Loucy (cell line): ENCODE results near the gene FTCDNL1.

Experiments
- H2AFZ ChIP-seq: fragments of 200-600 bp; sonication (generic); 2 replicates; pipeline ENCODE4 v1.6.0; 2016; ENCODE audit warnings: antibody characterized with exemption, mild to moderate bottlenecking, low read length, moderate library complexity
- H3F3A ChIP-seq: fragments of 200-600 bp; 2 replicates; pipeline ENCODE4 v1.6.0; 2016; ENCODE audit warnings: antibody characterized with exemption, low read depth, mild to moderate bottlenecking
- H3K27me3 ChIP-seq: fragments of 200-600 bp; sonication (generic); 2 replicates; pipeline ENCODE4 v1.6.1; 2014; ENCODE audit warnings: low read length, mild to moderate bottlenecking; ENCODE audit not compliant: insufficient read depth, poor library complexity, severe bottlenecking
- H3K36me3 ChIP-seq: fragments of 200-600 bp; sonication (generic); 2 replicates; pipeline ENCODE4 v1.6.1; 2016; ENCODE audit warnings: low read length; ENCODE audit not compliant: insufficient read depth
- H3K4me1 ChIP-seq: fragments of 200-600 bp; sonication (generic); 2 replicates; pipeline ENCODE4 v1.5.1; 2014; ENCODE audit warnings: low read length, mild to moderate bottlenecking; ENCODE audit not compliant: insufficient read depth, poor library complexity, severe bottlenecking
- H3K4me2 ChIP-seq: fragments of 200-600 bp; sonication (generic); 2 replicates; pipeline ENCODE4 v1.6.0; 2014; ENCODE audit warnings: antibody characterized with exemption, low read length, low read depth, mild to moderate bottlenecking; ENCODE audit not compliant: poor library complexity, severe bottlenecking
- H3K4me3 ChIP-seq: fragments of 200-600 bp; sonication (generic); 2 replicates; pipeline ENCODE4 v1.5.1; 2014; ENCODE audit warnings: low read length, mild to moderate bottlenecking, mixed read lengths; ENCODE audit not compliant: poor library complexity, severe bottlenecking
- H3K79me2 ChIP-seq: fragments of 200-600 bp; sonication (generic); 2 replicates; pipeline ENCODE4 v1.6.1; 2014; ENCODE audit warnings: low read length; ENCODE audit not compliant: insufficient read depth
- H3K9ac ChIP-seq: fragments of 200-600 bp; sonication (generic); 2 replicates; pipeline ENCODE4 v1.6.0; 2014; ENCODE audit warnings: mild to moderate bottlenecking, low read depth, low read length, moderate library complexity; ENCODE audit not compliant: poor library complexity, severe bottlenecking
- H3K9me2 ChIP-seq: fragments of 200-600 bp; sonication (generic); replicated peaks from 2 replicates; pipeline ENCODE4 v1.6.1; 2016; ENCODE audit warnings: low read depth, low read length, mixed read lengths
- H3K9me3 ChIP-seq: fragments of 200-600 bp; sonication (generic); 2 replicates; pipeline ENCODE4 v1.6.1; 2014; ENCODE audit warnings: mild to moderate bottlenecking, antibody characterized with exemption, low read length, low read depth; ENCODE audit not compliant: insufficient read depth
- H4K20me1 ChIP-seq: fragments of 200-600 bp; sonication (generic); 2 replicates; pipeline ENCODE4 v1.6.0; 2014; ENCODE audit warnings: antibody characterized with exemption, low read length, mild to moderate bottlenecking; ENCODE audit not compliant: insufficient read depth, poor library complexity, severe bottlenecking
- EZH2phosphoT487 ChIP-seq: fragments of 200-600 bp; IDR thresholded peaks from 2 replicates; pipeline ENCODE4 v1.6.1; 2018; ENCODE audit warnings: antibody characterized with exemption, mild to moderate bottlenecking, moderate library complexity, borderline replicate concordance
- TF ChIP-seq, protein P1 (sequence below): fragments of 200-600 bp; sonication (generic); conservative IDR thresholded peaks from 2 replicates; pipeline ENCODE4 v1.5.1; 2014; ENCODE audit warnings: mild to moderate bottlenecking, antibody characterized with exemption, low read length

FTCDNL1 gene

DNA sequence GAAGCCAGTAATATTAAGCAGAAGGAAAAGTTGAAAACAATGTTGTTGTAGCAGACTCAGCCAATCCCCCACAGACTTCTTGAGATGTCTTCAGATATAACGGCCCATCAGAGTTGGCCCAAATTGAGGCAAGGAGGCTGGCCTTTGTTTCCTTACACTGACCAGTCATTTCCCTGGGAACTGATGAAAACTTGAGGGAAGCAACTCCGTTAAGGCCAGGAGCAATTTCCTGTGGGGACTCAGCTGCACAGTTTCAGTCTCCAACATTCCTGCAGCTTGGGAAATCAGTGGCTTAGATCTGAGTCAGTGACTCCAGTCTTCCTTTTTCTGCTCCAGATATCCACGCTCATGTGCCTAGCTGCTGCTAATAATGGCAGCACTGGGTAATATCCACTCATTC is 75.7 kb downstream of the FTCDNL1 start:
- no peak overlapping the region for H3K4me2 ChIP-seq
- no peaks in the 10 kb centered on the region for H3K9me2 ChIP-seq
- no peaks in the 10 kb centered on the region for H3K9me3 ChIP-seq
- H3K4me1 ChIP-seq: no peaks in the 10 kb centered on the region
- H3K27me3 ChIP-seq: no peaks in the 10 kb centered on the region
- H3K79me2 ChIP-seq: no peaks in the 10 kb centered on the region
- no peak overlapping the region for H3K9ac ChIP-seq
- no peaks in the 10 kb centered on the region for H3K36me3 ChIP-seq
- no peak overlapping the region for H2AFZ ChIP-seq
- H3K4me3 ChIP-seq: no peak overlapping the region
- H4K20me1 ChIP-seq: no peaks in the 10 kb centered on the region
- TF ChIP-seq, protein P1, sequence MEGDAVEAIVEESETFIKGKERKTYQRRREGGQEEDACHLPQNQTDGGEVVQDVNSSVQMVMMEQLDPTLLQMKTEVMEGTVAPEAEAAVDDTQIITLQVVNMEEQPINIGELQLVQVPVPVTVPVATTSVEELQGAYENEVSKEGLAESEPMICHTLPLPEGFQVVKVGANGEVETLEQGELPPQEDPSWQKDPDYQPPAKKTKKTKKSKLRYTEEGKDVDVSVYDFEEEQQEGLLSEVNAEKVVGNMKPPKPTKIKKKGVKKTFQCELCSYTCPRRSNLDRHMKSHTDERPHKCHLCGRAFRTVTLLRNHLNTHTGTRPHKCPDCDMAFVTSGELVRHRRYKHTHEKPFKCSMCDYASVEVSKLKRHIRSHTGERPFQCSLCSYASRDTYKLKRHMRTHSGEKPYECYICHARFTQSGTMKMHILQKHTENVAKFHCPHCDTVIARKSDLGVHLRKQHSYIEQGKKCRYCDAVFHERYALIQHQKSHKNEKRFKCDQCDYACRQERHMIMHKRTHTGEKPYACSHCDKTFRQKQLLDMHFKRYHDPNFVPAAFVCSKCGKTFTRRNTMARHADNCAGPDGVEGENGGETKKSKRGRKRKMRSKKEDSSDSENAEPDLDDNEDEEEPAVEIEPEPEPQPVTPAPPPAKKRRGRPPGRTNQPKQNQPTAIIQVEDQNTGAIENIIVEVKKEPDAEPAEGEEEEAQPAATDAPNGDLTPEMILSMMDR: no peak
- no peak for TF ChIP-seq EZH2phosphoT487
- no peaks in the 10 kb centered on the region for H3F3A ChIP-seq

DNA sequence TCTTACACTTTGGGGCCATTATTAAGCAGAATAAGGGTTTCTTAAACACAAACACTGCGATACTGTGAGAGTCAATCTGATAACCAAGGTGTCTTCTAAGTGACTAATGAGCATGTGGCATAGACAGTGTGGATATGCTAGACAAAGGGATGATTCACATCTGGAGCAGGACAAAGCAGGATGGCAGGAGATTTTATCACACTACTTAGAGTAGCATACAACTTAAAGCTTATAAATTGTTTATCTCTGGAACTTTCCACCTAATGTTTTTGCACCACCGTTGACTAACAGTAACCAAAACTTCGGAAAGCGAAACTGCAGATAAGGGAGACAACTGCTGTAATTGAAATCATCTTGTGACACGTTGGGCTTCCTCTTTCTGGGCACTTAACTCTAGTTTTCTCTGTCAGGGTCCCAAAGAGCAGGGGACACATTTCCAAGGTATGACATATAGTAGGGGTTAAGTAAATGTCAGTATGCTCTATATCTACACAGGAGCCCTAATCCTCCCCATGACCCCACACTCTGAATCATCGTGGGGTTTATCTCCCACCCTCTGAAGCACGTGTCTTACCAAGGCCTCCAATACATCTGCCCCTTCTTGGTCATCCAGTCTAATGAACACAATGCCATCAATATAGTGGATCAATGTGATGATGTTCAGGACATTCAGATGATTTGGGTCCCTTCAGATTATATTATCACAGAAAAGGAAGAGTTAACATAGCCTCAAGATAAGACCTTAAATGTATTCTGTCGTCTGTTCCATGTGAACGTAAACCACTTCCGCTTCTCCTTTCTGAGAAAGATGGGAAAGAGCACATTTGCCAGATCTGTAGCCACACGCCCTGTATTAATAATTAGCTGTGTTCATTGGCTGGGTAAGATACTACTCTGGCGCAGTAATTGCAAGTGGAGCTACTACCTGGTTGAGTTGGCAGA is 78.7 kb downstream of the FTCDNL1 start:
- Histone ChIP-seq H2AFZ (no peak overlapping the region), H3K4me2 (no peak overlapping the region)

DNA sequence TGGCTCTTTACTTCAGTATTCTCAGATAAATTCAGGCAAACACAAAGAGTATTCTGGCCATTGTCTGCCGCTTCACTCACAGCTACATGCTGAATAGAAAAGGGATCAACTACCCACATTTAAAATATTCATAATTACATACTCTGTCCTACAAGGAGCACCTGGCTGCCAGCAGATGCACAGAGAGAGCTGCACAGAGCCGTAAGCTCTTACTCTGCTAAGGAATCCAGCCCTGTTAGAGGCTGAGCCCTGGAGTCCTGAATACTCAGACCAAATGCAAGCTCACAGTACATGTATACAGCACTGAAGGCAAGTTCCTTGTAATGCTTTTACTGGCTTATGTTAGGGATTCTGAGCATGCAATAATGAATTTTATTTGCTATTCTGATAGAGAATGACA is 80.3 kb downstream of the FTCDNL1 start:
- Histone ChIP-seq H3K4me1 (no peaks in the 10 kb centered on the region), H3K9me3 (no peaks in the 10 kb centered on the region), H4K20me1 (no peaks in the 10 kb centered on the region), H3K36me3 (no peaks in the 10 kb centered on the region), H3K9ac (no peak overlapping the region), H3K4me3 (no peak overlapping the region), H2AFZ (no peak overlapping the region), H3K9me2 (no peaks in the 10 kb centered on the region), H3F3A (no peaks in the 10 kb centered on the region), H3K79me2 (no peaks in the 10 kb centered on the region), H3K4me2 (no peak overlapping the region), H3K27me3 (no peaks in the 10 kb centered on the region)
- TF ChIP-seq, protein P1: no peak
- TF ChIP-seq EZH2phosphoT487: no peak

More for the DNA sequence above, 78.7 kb downstream of the FTCDNL1 start:
- Histone ChIP-seq H3K9me2 (no peaks in the 10 kb centered on the region), H4K20me1 (no peaks in the 10 kb centered on the region), H3K27me3 (no peaks in the 10 kb centered on the region), H3F3A (no peaks in the 10 kb centered on the region), H3K79me2 (no peaks in the 10 kb centered on the region), H3K9ac (no peak overlapping the region), H3K4me1 (no peaks in the 10 kb centered on the region), H3K36me3 (no peaks in the 10 kb centered on the region), H3K4me3 (no peak overlapping the region), H3K9me3 (no peaks in the 10 kb centered on the region)
- no peak for TF ChIP-seq EZH2phosphoT487
- TF ChIP-seq, protein P1: no peak
